IMR-90 (cell line): Measurements from ENCODE around the gene NIPSNAP2. TPM values are rescaled to one million over a fixed set of nuclear protein-coding genes. Genes with fewer than 3 reads are reported as not detected.

Source experiments
- ATAC-seq: fragments of 200-7000 bp; cut with Tn5 transposase; 2 replicates; pipeline ENCODE4 v1.9.1; 2020; ENCODE audit warnings: low read depth, mild to moderate bottlenecking, moderate library complexity
- BruUV-seq: library from RNA; stranded (reverse); fragments of 400-500 nt; replicated peaks from 2 replicates; lab custom pipeline; 2021; lab: Mats Ljungman, UMichigan
- CTCF ChIA-PET: fragments of 300-600 bp; formaldehyde crosslinking; extraction: SDS; loops from one replicate; lab custom pipeline; 2021; ENCODE audit warnings: antibody characterized with exemption; lab: Yijun Ruan, JAX
- POLR2A ChIA-PET: fragments of 300-600 bp; sonication (Branson Sonifier 250); formaldehyde crosslinking; loops from one replicate; lab custom pipeline; 2022; ENCODE audit warnings: antibody characterized with exemption; ENCODE audit not compliant: unreplicated experiment; lab: Charles Lee
- DNase-seq: peaks from one replicate; pipeline ENCODE4 v3.0.0; 2013
- H2AFZ ChIP-seq: replicated peaks from 2 replicates; pipeline ENCODE3; 2013; ENCODE audit warnings: low read length, mild to moderate bottlenecking; ENCODE audit not compliant: poor library complexity
- H2AK5ac ChIP-seq: 2 replicates; pipeline ENCODE4 v1.6.1; 2013; ENCODE audit warnings: low read depth, low read length, inconsistent platforms
- H2AK9ac ChIP-seq: replicated peaks from 2 replicates; pipeline ENCODE3; 2013; ENCODE audit warnings: mild to moderate bottlenecking, low read depth, low read length, moderate library complexity; ENCODE audit not compliant: poor library complexity
- H2BK120ac ChIP-seq: 2 replicates; pipeline ENCODE4 v1.6.1; 2013; ENCODE audit warnings: low read depth, low read length, inconsistent platforms
- H2BK15ac ChIP-seq: 3 replicates; pipeline ENCODE4 v1.6.1; 2013; ENCODE audit warnings: low read depth, low read length, inconsistent platforms
- H2BK20ac ChIP-seq: 2 replicates; pipeline ENCODE4 v1.6.1; 2013; ENCODE audit warnings: low read depth, mild to moderate bottlenecking, inconsistent platforms, low read length, moderate library complexity
- H2BK5ac ChIP-seq: 2 replicates; pipeline ENCODE4 v1.6.1; 2013; ENCODE audit warnings: mild to moderate bottlenecking, low read depth, low read length, inconsistent platforms; ENCODE audit not compliant: poor library complexity, severe bottlenecking
- H3K14ac ChIP-seq: replicated peaks from 2 replicates; pipeline ENCODE4 v1.6.1; 2013; ENCODE audit warnings: low read depth, low read length, inconsistent platforms
- H3K18ac ChIP-seq: 2 replicates; pipeline ENCODE4 v1.6.1; 2013; ENCODE audit warnings: low read depth, low read length, control low read depth
- H3K23ac ChIP-seq: 2 replicates; pipeline ENCODE4 v1.6.1; 2013; ENCODE audit warnings: low read depth, low read length, inconsistent platforms
- H3K27ac ChIP-seq: 2 replicates; pipeline ENCODE4 v1.5.1; 2013; ENCODE audit warnings: mild to moderate bottlenecking, control low read depth, low read length; ENCODE audit not compliant: insufficient read depth
- H3K27me3 ChIP-seq: 2 replicates; pipeline ENCODE4 v1.6.1; 2013; ENCODE audit warnings: low read length; ENCODE audit not compliant: control insufficient read depth, insufficient read depth
- H3K36me3 ChIP-seq: 2 replicates; pipeline ENCODE4 v1.6.1; 2013; ENCODE audit warnings: low read length, mixed read lengths; ENCODE audit not compliant: control insufficient read depth, insufficient read depth
- H3K4ac ChIP-seq: 2 replicates; pipeline ENCODE4 v1.6.1; 2013; ENCODE audit warnings: low read depth, low read length, inconsistent platforms
- H3K4me1 ChIP-seq: 2 replicates; pipeline ENCODE4 v1.6.1; 2013; ENCODE audit warnings: low read length, mixed read lengths; ENCODE audit not compliant: control insufficient read depth, insufficient read depth
- H3K4me2 ChIP-seq: 2 replicates; pipeline ENCODE4 v1.6.1; 2013; ENCODE audit warnings: low read depth, mild to moderate bottlenecking, control low read depth, low read length, moderate library complexity
- H3K4me3 ChIP-seq: 2 replicates; pipeline ENCODE4 v1.5.1; 2013; ENCODE audit warnings: low read depth, mild to moderate bottlenecking, control low read depth, low read length, moderate library complexity; ENCODE audit not compliant: insufficient read depth
- H3K56ac ChIP-seq: 2 replicates; pipeline ENCODE4 v1.6.1; 2013; ENCODE audit warnings: low read length, inconsistent platforms; ENCODE audit not compliant: insufficient read depth; ENCODE audit errors: extremely low read depth
- H3K79me1 ChIP-seq, 2 experiments: 2 replicates each; pipeline ENCODE4 v1.6.1; 2013; ENCODE audit warnings: low read length in 2 of 2, inconsistent platforms in 1 of 2, low read depth in 1 of 2
- H3K9ac ChIP-seq: 2 replicates; pipeline ENCODE4 v1.6.1; 2013; ENCODE audit warnings: low read depth, low read length, control low read depth
- H3K9me1 ChIP-seq: 2 replicates; pipeline ENCODE4 v1.6.1; 2013; ENCODE audit warnings: low read length, inconsistent platforms; ENCODE audit not compliant: insufficient read depth
- H3K9me3 ChIP-seq: 2 replicates; pipeline ENCODE4 v1.6.1; 2013; ENCODE audit warnings: low read length; ENCODE audit not compliant: control insufficient read depth, insufficient read depth
- H4K20me1 ChIP-seq: 2 replicates; pipeline ENCODE4 v1.6.1; 2013; ENCODE audit warnings: low read length, inconsistent platforms; ENCODE audit not compliant: insufficient read depth
- H4K5ac ChIP-seq: 2 replicates; pipeline ENCODE4 v1.6.1; 2013; ENCODE audit warnings: mild to moderate bottlenecking, low read depth, low read length, control low read depth
- H4K8ac ChIP-seq, 2 experiments: 2 replicates each; pipeline ENCODE4 v1.6.1; 2013; ENCODE audit warnings: low read depth in 2 of 2, low read length in 2 of 2, control low read depth in 1 of 2, inconsistent platforms in 1 of 2
- H4K91ac ChIP-seq: 2 replicates; pipeline ENCODE4 v1.6.1; 2013; ENCODE audit warnings: low read depth, low read length, inconsistent platforms; ENCODE audit not compliant: insufficient read depth
- RAD21 ChIP-seq: IDR thresholded peaks from 2 replicates; pipeline ENCODE4 v1.6.1; 2012; ENCODE audit warnings: low read length, improper control_type of control experiment
- RFX5 ChIP-seq: IDR thresholded peaks from 2 replicates; pipeline ENCODE4 v1.8.0; 2012; ENCODE audit warnings: low read depth, mild to moderate bottlenecking, low read length, moderate library complexity
- WGBS, 2 experiments: methylation state at CpG; one replicate each; pipeline versions ENCODE4 v1.1.5 to v1.1.7; 2013; ENCODE audit warnings: missing lambda C conversion rate in 2 of 2; ENCODE audit not compliant: insufficient read length in 1 of 2; ENCODE audit errors: extremely low coverage in 2 of 2; 5-methylcytosine and 5-hydroxymethylcytosine counted together
- dilution Hi-C: fragments of 300-500 bp; cut with HindIII; formaldehyde crosslinking; loops from one replicate; pipeline ENCODE4 v1.14.3; 2018; ENCODE audit warnings: low sequenced_read_pairs; ENCODE audit not compliant: unreplicated experiment
- in situ Hi-C: fragments of 300-500 bp; cut with MboI; formaldehyde crosslinking; loops from 3 replicates; pipeline ENCODE4 v1.14.3; 2019; ENCODE audit warnings: low sequenced_read_pairs, inconsistent platforms, mixed read lengths
- intact Hi-C: fragments of 100-400 bp; cut with micrococcal nuclease; formaldehyde crosslinking; loops from 2 replicates; pipeline ENCODE4 v1.10.0; 2022
- polyA plus RNA-seq, 3 experiments: library from polyadenylated mRNA; depleted of rRNA; stranded (reverse); fragments of >200 nt; gene quantifications; 2 replicates each; pipeline ENCODE4 v1.2.3, GENCODE V29; 2012; ENCODE audit warnings: low replicate concordance in 1 of 3
- total RNA-seq: library from RNA; depleted of rRNA; stranded (reverse); fragments of >200 nt; gene quantifications from 2 replicates; pipeline ENCODE4 v1.2.3, GENCODE V29; 2012
- TF ChIP-seq, protein P1 (sequence below): fragments of 150-350 bp; IDR thresholded peaks from 2 replicates; pipeline ENCODE4 v1.6.1; 2016; ENCODE audit warnings: low read depth, mild to moderate bottlenecking, low read length, moderate library complexity, borderline replicate concordance

The NIPSNAP2 gene
- total and polyA plus RNA-seq, 2 of the 4 experiments (the other 2 are of a cell fraction), result 33.7 to 42.8 TPM

DNA sequence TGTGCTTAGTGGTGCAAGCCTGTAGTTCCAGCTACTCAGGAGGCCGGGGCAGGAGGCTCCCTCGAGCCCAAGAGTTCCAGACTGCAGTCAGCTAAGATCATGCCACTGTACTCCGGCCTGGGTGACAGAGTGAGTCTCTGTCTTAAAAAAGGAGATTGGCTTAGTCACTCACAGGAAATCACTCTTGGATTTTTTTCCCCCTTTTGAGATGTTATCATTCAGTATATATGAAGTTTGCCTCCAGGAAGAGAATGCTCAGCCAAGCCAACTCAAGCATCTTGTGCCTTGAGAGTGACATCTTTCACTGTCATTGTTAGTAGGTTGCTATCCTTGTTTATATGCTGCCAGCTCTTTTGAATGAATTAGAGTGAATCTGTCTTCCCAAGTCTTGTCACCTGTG, 28.0 kb downstream of the NIPSNAP2 start:
- Histone ChIP-seq H3K14ac (no peak overlapping the region), H3K18ac (no peak overlapping the region), H3K79me1 (no peaks in the 10 kb centered on the region), H2BK20ac (no peak overlapping the region), H3K27ac (no peak overlapping the region), H2BK5ac (no peak overlapping the region), H4K20me1 (no peaks in the 10 kb centered on the region), H4K91ac (no peak overlapping the region), H3K27me3 (no peaks in the 10 kb centered on the region), H3K4me3 (no peak overlapping the region), H2BK15ac (no peak overlapping the region), H3K23ac (no peak overlapping the region), H2AK5ac (no peak overlapping the region), H2AK9ac (no peak overlapping the region), H4K8ac (no peak overlapping the region), H3K9me1 (peaks cover 3% of the 10 kb centered on the region; the same call in 1 of the 2 replicates), H4K5ac (no peak overlapping the region), H3K4me1 (no peaks in the 10 kb centered on the region), H3K4ac (no peak overlapping the region), H2AFZ (no peak overlapping the region), H3K4me2 (no peak overlapping the region), H3K9ac (no peak overlapping the region), H2BK120ac (no peak overlapping the region), H3K9me3 (no peaks in the 10 kb centered on the region), H3K56ac (no peak overlapping the region), H3K36me3 (peaks cover 45% of the 10 kb centered on the region)
- ATAC-seq, result no peak
- CTCF ChIA-PET, result no interaction called here
- intact Hi-C loops, result no loop called here
- no peak for TF ChIP-seq RFX5
- no peak for TF ChIP-seq RAD21
- TF ChIP-seq, protein P1, sequence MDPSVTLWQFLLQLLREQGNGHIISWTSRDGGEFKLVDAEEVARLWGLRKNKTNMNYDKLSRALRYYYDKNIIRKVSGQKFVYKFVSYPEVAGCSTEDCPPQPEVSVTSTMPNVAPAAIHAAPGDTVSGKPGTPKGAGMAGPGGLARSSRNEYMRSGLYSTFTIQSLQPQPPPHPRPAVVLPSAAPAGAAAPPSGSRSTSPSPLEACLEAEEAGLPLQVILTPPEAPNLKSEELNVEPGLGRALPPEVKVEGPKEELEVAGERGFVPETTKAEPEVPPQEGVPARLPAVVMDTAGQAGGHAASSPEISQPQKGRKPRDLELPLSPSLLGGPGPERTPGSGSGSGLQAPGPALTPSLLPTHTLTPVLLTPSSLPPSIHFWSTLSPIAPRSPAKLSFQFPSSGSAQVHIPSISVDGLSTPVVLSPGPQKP, result no peak
- POLR2A ChIA-PET, result no interaction called here
- dilution Hi-C loops, result no loop called here
- DNase-seq, result no peak
- in situ Hi-C loops, result no loop called here
- WGBS, 2 experiments, result 70% methylated on average over 2 of the region's 3 CpGs; no CpG with 5 or more reads in 1 of the 2 experiments
- no TSS peak for BruUV-seq
